Measurements from ENCODE around the gene LY6G5C. TPM values are rescaled to one million over a fixed set of nuclear protein-coding genes. Genes with fewer than 3 reads are reported as not detected.

Gene LY6G5C
- total and polyA plus RNA-seq, 4 donors: 2.8 to 5.0 (median 3.5) TPM

DNA sequence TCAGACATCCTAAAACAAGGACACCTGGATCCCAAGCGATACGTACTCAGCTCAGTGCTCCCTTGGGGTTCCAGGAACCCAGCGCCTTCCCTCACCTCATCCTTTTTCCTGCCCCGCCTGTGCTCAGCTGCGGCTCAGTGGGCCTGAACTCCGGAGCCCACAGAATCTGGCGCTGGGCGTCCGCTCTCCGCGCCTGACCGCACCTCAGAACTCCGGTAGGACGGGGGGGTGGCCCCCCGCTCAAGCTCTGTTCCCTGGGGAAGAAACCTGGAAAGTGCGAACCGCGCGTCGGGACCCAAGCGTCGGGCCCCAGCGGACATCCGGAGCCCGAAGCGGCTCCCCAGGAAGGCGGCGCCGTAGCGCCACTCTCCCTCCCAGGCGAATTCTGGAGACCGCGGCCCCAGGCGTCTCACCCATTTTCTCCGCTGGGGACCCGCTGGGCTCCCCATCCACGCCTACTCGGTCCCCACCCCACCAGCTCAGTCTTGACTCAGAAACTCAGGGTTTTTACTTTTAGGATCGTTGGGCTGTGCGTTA is 336 bp upstream of the LY6G5C start:
- TF ChIP-seq, protein P1, sequence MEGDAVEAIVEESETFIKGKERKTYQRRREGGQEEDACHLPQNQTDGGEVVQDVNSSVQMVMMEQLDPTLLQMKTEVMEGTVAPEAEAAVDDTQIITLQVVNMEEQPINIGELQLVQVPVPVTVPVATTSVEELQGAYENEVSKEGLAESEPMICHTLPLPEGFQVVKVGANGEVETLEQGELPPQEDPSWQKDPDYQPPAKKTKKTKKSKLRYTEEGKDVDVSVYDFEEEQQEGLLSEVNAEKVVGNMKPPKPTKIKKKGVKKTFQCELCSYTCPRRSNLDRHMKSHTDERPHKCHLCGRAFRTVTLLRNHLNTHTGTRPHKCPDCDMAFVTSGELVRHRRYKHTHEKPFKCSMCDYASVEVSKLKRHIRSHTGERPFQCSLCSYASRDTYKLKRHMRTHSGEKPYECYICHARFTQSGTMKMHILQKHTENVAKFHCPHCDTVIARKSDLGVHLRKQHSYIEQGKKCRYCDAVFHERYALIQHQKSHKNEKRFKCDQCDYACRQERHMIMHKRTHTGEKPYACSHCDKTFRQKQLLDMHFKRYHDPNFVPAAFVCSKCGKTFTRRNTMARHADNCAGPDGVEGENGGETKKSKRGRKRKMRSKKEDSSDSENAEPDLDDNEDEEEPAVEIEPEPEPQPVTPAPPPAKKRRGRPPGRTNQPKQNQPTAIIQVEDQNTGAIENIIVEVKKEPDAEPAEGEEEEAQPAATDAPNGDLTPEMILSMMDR (IDR thresholded peaks at IDR 0.05; ENCODE audit: control extremely low read depth, extremely low read depth): no peak
- peak; percentile 38 for ATAC-seq (ENCODE audit: insufficient read depth, low FRiP score)
- Histone ChIP-seq H3K4me1 (ENCODE audit: control insufficient read depth in 5 of 5, insufficient read depth in 5 of 5, low read length in 5 of 5) (peaks cover 0 to 23% (median 4%) of the 10 kb centered on the region in 5 donors), H3K4me3 (peak overlapping the region; percentile 26), H3K27me3 (ENCODE audit: control insufficient read depth in 3 of 3, insufficient read depth in 3 of 3, low read length in 2 of 3) (no peaks in the 10 kb centered on the region), H3K36me3 (ENCODE audit: control insufficient read depth in 4 of 4, insufficient read depth in 4 of 4, low read length in 4 of 4) (peaks cover 0 to under 1% (median under 1%) of the 10 kb centered on the region in 4 donors), H3K9ac (ENCODE audit: insufficient read depth in 1 of 2, low read length in 2 of 2) (peak overlapping the region in 1 of 2 donors; percentile 71), H3K9me3 (ENCODE audit: control insufficient read depth in 4 of 4, insufficient read depth in 3 of 4, low read length in 3 of 4) (no peaks in the 10 kb centered on the region), H3K27ac (ENCODE audit: low read depth in 1 of 2, low read length in 1 of 2) (peak overlapping the region in 1 of 2 donors; percentile 86)
- DNase-seq: peak; percentile 52 to 63 (median 58)
- 0 to 1% methylated on average over 40 of the region's 40 CpGs for WGBS, 2 donors

DNA sequence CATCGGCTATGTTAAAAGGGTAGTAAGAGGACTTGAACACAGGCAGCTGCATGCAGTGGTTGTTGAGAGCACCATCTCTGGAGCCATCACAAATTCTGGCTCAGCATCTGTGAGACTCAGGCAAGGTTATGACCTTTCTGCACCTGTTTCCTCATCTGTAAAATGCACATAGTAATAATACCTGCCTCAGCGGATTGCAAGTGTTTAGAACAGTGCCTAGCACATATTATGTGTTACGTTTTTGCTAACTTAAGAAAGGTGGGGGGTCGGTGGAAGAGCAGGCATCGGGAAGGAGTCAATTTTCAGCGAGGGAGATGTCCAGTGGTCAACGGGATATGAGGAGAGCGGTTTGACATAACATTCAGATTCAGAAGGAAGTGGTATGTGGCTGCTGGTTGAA is 2.9 kb downstream of the LY6G5C start:
- H3K27ac ChIP-seq (ENCODE audit: low read depth in 1 of 2, low read length in 1 of 2): no peak overlapping the region
- TF ChIP-seq, protein P1 (IDR thresholded peaks at IDR 0.05; ENCODE audit: control extremely low read depth, extremely low read depth): no peak
- 74% methylated on average over 8 of the region's 8 CpGs for WGBS, 2 donors
- no peaks in the 10 kb centered on the region for H3K27me3 ChIP-seq (ENCODE audit: control insufficient read depth in 3 of 3, insufficient read depth in 3 of 3, low read length in 2 of 3)
- H3K9ac ChIP-seq (ENCODE audit: insufficient read depth in 1 of 2, low read length in 2 of 2): no peak overlapping the region
- DNase-seq (no peak), ATAC-seq (ENCODE audit: insufficient read depth, low FRiP score) (no peak)
- no peak overlapping the region for H3K4me3 ChIP-seq
- peaks cover 0 to 15% (median 4%) of the 10 kb centered on the region in 5 donors for H3K4me1 ChIP-seq (ENCODE audit: control insufficient read depth in 5 of 5, insufficient read depth in 5 of 5, low read length in 5 of 5)
- no peaks in the 10 kb centered on the region for H3K9me3 ChIP-seq (ENCODE audit: control insufficient read depth in 4 of 4, insufficient read depth in 3 of 4, low read length in 3 of 4)
- peaks cover 0 to 7% (median 0%) of the 10 kb centered on the region in 4 donors for H3K36me3 ChIP-seq (ENCODE audit: control insufficient read depth in 4 of 4, insufficient read depth in 4 of 4, low read length in 4 of 4)

- no peaks in the 10 kb centered on the region for H3K9me3 ChIP-seq (ENCODE audit: control insufficient read depth in 4 of 4, insufficient read depth in 3 of 4, low read length in 3 of 4)
- H3K9ac ChIP-seq (ENCODE audit: insufficient read depth in 1 of 2, low read length in 2 of 2): no peak overlapping the region
- WGBS, 2 donors: 83 to 84% methylated on average over 6 of the region's 6 CpGs
Measured at GRCh38 chr6:31676904-31677303, 4.0 kb downstream of the LY6G5C start.

More at GRCh38 chr6:31676904-31677303, 4.0 kb downstream of the LY6G5C start:
- peaks cover 0 to 15% (median 4%) of the 10 kb centered on the region in 5 donors for H3K4me1 ChIP-seq (ENCODE audit: control insufficient read depth in 5 of 5, insufficient read depth in 5 of 5, low read length in 5 of 5)
- no peaks in the 10 kb centered on the region for H3K27me3 ChIP-seq (ENCODE audit: control insufficient read depth in 3 of 3, insufficient read depth in 3 of 3, low read length in 2 of 3)
- H3K4me3 ChIP-seq: no peak overlapping the region
- H3K36me3 ChIP-seq (ENCODE audit: control insufficient read depth in 4 of 4, insufficient read depth in 4 of 4, low read length in 4 of 4): peaks cover 2 to 14% (median 3%) of the 10 kb centered on the region in 4 donors
- no peak for ATAC-seq (ENCODE audit: insufficient read depth, low FRiP score)
- no peak for DNase-seq
- no peak overlapping the region for H3K27ac ChIP-seq (ENCODE audit: low read depth in 1 of 2, low read length in 1 of 2)
- TF ChIP-seq, protein P1 (IDR thresholded peaks at IDR 0.05; ENCODE audit: control extremely low read depth, extremely low read depth): no peak
